GM18909 (cell line): Measurements from ENCODE around the gene PFKFB3.
A peak's percentile ranks its signal among the peaks of the same experiment; 100 is the strongest.
"Not testable (repeated sequence)": the region's sequence is repeated elsewhere in the genome, so short reads cannot be mapped to it uniquely, and the experiment has no call there.

Source experiments
- ATAC-seq: cut with Tn5 transposase; IDR thresholded peaks from one replicate; pipeline ENCODE4 v1.9.1; 2021; ENCODE audit warnings: mild to moderate bottlenecking; ENCODE audit not compliant: unreplicated experiment, poor library complexity

PFKFB3 gene

DNA sequence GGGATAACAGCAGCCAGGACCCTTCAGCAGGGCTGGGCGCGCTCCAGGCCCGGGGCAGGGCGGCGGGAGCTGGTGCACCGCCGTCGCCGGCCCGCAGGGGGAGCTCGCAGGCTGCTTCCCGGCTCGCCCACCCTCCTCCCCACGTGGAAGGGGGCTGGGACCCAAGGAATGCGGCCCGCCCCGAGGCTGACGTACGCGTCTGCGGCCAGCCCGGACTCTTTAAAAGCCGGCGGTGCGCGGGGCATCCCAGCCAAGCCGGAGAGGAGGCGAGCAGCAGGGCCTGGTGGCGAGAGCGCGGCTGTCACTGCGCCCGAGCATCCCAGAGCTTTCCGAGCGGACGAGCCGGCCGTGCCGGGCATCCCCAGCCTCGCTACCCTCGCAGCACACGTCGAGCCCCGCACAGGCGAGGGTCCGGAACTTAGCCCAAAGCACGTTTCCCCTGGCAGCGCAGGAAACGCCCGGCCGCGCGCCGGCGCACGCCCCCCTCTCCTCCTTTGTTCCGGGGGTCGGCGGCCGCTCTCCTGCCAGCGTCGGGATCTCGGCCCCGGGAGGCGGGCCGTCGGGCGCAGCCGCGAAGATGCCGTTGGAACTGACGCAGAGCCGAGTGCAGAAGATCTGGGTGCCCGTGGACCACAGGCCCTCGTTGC, at the start of gene PFKFB3:
Gene PFKFB3 (plus strand): TSS at position 249 of the 647 bp plus-strand sequence. CDS start 329 bp downstream, at position 578.
- peak; percentile 77 for ATAC-seq

DNA sequence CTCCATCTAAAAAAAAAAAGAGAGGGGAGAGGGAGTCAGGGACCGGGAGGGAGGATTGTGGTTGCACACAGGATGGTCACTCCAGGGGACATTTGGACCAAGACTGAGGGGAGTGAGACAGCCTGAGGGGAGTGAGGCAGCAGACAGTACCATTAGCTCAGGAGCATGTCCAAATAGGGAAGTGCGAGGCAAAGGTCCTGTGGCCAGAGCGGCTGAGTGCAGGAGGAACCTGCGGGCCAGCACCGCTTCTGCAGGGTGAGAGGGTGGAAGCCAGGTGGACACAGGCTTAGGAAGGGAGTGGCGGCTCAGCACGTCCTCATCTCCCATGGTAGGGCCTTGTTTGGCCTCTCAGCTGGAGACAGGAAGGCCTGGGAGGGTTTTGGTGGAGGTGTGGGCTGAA, 48.9 kb upstream of the PFKFB3 start:
- no peak for ATAC-seq

DNA sequence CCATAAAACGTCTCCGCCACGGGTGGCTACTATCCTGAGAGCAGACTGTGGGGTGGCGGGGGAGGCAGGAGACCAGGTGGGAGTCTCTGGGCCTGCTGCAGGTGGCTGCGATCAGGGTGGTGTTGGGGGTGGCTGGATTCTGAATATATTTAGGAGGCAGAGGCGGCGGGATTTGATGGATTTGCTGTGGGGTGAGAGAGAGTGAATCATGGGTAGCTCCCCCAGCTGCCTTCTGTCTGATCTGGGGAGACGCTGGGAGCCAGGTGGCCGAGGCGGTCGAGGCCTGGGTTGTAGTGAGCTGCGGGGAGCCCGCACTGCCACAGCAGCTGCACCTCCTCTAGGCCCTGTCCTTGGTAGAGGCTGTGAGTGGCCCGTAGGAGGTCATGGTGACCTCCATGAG, 48.2 kb upstream of the PFKFB3 start:
- ATAC-seq, result no peak

DNA sequence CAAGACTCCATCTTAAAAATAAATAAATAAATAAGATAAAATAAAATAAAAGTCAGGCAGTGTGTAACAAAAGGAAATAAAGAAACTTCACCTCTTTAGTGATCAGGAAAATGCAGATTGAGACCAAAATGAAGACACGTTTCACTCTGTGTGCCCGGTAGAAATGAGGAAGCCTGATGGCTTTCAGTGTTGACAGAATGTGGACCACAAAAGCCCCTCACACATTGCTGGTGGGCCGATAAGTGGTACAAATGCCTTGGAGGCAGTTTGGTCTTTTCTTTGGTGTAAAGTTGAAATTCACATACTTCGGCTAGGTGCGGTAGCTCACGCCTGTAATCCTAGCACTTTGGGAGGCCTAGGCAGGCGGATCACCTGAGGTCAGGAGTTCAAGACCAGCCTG, 44.5 kb upstream of the PFKFB3 start:
- no peak for ATAC-seq

DNA sequence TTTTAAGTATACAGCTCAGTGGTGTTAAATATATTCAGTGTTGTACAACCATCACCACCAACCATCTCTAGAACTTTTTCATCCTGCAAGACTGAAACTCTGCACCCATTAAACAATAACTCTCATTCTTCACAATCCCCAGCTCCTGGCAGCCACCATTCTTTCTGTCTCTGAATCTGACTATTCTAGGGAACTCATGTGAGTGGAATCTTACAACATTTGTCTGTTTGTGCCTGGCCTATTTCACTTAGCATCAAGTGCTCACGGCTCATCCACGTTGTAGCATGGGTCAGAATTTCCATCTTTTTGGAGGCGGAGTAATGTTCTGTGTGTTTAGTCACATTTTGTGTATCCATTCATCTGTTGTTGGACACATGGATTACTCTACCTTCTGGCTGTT, 40.8 kb upstream of the PFKFB3 start:
- no peak for ATAC-seq

DNA sequence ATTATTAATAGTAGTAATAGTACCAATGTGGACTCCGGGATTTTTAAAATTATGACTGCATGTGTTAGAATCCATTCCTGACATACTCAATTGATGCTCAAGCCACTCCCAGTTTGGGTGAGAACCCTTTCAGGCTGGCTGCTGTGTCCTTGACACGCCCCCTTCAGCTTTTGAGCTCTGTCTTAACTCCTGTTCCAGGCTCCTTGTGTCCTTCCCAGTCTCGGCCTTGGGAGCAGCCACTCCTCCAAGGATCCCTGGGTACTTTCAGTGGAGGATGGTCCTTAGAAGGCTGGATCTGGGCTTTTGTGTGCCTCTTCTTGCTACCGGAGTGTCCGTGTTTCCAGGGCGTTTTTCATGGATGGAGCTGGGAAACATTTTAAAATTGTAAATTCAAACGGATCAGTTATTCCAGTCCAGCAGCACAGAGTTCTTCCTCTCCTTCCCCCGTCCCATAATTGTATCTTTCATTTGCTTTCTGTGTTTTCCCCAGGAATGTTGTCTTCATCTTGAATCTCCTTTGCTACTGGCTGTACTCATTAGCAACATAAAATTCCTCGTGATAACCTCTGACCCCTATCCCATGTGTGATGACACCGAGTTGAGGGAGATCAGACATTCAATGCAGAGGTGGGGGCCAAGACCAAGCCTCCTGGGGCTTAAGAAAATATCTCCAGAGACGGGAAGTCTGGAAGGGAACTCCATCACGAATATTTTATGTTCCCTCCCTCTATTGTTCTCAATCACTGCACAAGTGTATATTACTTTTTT, 40.0 kb upstream of the PFKFB3 start:
- ATAC-seq, result no peak

DNA sequence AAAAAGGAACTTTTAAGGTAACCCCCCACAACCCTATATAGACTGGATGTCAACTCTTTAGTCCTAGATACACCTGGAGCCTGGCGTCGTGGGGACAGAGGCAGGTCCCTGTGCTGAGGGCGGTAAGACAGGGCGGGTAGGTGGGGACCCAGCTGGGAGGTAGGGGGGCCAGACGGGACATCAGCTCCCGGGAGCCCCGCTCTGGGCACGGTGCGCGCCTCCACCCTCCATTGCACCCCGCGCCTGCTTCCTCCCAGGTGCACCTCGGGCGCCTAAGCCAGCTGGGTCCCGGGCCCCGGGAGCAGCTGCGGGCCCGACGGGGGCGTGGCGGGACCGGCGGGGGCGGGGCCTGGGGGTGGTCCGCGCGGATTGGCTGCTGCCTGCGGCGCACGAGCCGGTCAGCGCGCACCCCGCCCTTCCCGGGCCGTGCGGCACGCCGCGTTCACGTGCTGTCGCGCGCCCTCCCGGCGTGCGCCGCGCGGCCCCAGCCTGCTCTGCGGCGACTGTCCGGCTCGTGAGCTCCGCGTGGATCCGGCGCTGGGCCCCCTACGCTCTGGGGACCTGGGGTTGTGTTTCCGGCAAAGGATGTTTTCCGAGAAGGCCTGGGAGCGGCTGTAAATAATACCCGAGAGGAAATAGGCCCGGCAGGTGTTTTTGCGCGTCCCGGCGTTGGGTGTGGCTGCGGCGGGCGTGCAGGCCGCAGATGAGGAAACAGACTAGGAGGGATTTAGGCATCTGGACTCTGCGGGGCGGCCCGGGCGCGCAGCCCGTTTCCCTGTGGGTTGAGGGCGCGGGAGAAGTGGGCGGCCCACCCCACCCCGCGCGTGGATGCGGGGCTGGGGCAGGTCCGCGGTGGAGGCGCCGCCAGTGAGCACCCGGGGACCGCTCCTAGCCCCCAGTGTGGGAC, 39.1 kb upstream of the PFKFB3 start:
- peak; percentile 93 for ATAC-seq

DNA sequence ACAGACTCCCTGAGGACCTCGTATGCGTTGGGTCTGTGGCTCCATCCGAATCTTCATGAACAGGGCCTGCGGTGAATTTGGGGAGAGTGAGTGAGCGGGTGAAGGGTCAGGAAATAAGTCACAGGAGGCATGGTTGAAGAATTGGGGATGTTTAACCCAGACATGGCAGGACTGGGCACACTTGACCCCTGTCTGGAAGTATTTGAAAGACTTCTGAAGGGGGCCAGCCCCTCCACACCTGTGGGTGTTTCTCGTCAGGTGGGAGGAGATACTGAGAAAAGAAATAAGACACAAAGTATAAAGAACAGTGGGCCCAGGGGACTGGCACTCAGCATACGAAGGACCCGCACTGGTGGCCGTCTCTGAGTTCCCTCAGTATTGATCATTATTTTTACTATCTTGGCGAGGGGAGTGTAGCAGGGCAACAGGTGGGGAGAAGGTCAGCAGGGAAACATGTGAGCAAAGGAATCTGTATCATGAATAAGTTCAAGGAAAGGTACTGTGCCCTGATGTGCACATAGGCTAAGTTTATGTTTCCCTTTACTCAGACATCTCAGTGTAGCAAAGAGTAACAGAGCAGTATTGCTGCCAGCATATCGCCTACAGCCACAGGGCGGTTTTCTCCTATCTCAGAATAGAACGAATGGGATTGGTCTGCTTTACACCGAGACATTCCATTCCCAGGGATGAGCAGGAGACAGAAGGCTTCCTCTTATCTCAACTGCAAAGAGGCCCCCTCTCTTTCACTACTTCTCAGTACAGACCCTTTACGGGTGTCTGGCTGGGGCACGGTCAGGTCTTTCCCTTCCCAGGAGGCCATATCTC, 38.2 kb upstream of the PFKFB3 start:
- no peak for ATAC-seq

DNA sequence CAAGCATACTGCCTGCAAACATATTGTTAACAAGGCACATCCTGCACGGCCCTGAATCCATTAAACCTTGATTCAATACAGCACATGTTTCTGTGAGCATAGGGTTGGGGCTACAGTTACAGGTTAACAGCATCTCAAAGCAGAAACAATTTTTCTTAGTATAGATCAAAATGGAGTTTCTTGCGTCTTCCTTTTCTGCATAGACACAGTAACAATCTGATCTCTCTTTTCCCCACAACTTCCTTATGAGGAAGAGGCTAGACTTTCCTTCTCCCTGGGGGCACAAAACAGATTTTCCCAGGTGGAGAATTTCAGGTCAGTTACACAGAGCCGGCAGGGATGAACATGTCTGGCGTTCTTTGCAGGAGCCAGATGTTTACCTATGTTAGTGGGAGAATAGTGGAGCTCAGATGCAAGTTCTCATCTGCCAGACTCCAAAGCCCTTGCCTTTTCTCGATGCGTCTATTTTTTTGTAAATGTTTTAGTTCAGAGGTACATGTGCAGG, 37.5 kb upstream of the PFKFB3 start:
- ATAC-seq, result no peak

DNA sequence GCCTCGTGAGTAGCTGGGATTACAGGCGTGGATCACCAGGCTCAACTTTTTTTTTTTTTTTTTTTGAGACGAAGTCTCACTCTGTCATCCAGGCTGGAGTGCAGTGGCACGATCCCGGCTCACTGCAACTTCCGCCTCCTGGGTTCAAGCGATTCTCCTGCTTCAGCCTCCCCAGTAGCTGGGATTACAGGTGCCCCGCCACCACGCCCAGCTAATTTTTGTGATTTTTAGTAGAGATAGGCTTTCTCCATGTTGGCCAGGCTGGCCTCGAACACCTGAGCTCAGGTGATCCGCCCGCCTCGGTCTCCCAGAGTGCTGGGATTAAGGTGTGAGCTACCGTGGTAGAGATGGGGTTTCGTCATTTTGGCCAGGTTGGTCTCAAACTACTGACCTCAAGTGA, 36.8 kb upstream of the PFKFB3 start:
- ATAC-seq, result not testable (repeated sequence)

DNA sequence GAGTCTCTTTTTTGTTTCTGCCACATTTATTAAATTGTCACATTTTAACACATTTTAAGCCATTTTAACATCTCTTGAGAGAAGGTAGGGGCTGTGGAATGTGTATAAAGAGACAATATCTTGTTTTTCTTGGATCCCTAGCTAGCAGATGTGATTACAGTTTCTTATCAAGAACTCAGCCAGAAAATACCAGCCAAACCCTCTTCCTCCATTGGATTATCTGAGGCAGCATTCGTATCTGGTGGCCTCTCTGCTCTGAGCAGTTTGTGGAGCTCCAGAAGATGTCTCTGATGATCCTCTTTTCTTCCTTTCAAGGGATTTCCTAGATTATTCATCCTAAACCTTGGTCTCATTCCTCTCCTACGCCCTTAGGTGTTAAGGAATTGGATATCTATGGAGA, 35.3 kb upstream of the PFKFB3 start:
- ATAC-seq, result no peak

DNA sequence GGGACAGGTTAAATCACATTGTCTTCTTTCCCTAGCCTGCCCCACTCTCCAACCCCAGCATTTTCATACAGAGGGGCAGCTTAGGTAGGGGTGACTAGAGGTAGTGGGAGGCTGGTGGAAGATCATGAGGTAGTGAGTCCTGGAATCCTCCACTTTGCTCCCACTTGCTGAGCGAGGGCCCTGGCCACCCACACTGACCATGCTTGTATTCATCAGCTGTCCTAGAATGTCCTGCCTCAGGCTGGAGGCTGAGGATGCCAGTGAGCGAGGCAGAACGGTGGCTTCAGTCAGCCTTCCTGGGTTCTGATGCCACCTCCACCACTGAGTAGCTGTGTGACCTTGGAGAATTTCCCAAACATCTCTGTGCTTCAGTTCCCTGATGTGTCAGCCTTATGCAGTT, 34.6 kb upstream of the PFKFB3 start:
- ATAC-seq, result no peak

DNA sequence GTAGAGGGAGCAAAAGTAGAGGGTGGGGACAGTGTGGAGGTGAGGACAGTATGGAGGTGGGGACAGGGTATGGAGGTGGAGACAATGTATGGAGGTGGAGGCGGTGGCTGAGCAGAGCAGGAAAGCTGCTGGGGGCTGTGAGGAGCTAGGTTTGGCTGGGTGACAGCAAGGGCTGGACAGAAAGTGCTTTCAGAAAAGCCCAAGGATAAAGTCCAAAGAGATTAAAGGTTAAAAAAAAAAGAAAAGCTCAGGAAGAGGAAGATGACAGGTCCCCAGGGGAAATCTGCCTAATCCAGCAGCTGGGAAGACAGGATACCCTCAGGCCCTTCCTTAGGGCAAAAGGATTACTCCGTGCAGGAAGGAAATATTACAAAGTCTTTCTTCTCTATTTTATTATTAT, 32.1 kb upstream of the PFKFB3 start:
- no peak for ATAC-seq

DNA sequence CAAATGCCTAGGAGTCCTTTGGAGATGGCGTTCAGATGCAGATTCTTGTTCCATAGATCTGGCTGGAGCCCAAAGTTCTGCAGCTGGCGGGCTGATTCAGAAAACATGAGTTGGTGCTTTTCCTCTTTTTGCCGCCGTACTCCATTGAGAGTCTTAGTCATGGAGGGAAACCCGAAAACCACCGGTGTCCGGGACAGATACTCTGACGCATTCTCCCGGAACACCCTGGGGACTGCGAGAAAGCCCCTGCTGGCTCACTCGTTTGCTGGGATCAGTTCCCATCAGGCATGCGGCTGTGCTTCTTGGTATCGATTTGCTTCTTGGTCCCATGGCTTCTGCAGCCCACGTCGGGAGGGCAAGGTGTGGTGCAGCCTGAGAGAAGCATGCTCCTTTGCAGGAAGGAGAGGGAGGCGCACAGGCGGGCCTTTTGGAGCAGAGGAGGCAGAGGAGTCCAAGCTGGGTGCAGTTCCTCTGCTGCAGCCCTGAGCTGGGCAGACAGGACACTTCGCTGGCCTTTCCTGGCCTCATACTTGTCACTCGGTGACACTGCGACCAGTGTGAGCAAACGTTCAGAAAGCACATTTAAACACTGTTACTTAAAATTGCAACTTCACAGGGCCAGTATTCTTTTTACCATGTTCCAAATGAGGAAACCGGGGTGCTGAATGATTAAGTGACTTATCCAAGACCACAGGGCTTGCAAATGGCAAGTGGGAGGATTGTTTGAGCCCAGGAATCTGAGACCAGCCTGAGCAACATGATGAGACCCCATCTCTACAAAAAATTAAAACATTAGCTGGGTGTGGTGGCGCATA, 30.6 kb upstream of the PFKFB3 start:
- ATAC-seq, result no peak

DNA sequence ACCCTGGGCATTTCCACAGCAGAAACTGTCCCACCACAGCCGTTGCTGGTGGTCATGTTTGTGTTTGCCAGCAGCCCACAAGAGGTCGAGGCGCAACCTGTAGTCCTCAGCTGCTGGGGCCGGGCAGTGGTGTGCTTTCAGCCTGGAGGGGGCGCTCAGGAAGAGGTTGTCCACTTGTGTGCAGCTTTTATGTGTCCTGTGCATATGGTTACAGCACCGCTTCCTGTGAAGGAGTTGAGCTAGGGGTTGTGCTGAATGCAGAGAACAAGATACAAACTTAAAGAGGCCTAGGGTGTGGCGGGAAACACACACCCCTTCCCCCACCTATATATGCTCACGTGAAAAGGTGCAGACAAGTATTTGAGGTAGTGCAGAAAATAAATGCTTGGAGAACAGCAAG, 29.5 kb upstream of the PFKFB3 start:
- no peak for ATAC-seq

DNA sequence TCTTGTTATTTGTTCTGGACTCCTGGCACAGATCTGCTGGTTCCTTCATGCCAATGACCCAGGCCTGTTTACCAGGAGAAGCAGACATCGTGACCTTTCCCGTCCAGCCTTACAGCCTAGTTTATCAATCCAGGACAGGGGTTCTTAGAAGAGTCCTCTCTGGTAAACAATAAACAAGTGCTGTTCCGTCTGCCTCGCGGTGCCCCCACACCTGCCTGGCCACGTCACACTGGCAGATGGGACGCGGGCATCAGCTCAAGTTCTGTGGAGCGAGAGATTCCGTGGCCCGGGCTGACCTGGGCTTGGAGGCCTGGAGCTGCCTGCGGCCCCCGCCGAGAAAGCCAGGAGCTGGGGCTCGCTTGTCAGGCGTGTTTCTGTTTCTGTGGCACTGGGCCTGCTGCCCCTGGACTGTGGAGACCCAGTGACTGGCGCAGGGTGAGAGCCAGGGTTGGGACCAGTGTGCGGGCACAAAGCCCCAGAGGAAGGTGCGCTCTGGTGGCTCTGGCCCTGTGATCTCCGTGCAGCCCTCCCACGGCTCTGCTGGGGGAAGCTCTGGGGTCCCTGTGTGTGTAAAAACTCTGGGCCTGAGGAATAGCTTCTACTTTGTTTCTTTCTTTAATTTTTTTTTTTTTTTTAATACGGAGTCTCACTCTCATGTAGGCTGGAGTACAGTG, 28.4 kb upstream of the PFKFB3 start:
- no peak for ATAC-seq

DNA sequence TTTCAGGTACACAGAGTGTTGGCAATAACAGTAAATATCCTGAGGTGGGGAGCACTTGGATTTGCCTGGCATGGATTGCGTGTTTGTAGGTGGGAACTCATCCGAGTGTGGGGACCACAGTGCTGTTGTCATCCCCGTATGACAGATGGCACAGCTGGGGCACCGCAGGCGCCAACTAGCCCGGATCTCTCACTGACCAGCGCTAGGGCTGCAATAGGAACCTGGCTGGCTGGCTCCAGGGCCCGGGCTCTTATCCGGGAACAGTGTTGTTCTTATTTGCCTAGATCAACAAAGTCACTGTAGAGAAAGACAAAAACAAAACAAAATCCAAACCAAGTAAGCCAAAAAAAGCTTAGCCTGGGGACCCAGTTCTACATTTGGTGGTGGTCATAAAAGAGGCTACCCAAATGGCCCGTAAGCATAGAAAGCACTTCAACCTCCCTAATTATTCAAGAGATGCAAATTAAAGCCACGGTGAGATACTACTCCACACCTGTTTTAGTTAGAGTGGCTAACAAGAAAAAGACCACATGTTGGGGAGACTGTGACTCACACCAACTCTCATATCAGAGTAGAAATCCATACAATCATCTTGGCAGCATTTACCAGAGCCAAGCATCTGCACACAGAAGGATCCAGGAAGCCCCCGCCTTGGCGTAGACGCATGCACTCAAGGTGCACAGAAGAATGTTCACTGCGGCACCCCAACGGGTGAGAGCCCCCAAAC, 27.2 kb upstream of the PFKFB3 start:
- no peak for ATAC-seq

DNA sequence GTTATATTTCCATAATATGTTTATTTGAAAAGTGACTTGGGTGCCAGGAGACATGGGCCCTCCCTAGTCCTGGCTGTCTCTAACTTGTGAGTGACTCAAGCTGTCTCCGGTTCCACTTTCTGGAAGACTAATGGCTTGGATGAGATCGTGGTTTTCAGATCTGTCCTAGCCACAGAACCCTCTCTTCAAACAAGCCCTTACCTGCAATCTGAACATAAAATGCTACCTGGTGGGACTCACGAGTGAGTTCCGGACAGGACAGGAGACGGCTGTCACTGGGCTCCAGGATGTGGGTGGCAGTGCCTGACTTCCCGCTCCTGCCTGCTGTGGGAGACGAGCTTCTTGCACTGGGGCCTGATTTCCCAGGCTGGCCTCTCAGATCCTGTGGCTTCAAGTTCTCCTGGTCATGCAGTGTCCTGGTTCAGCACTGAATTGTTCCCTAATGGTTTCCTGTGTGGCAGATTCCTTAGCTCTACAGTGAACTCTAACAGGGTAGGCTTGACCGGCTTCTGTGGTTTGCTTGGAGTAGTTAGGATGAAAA, 26.0 kb upstream of the PFKFB3 start:
- ATAC-seq, result no peak
